AG10803 (cell line): ENCODE data around the gene TBC1D8.

Source experiments
- DNase-seq: peaks from one replicate; pipeline ENCODE4 v3.0.0; 2010; ENCODE audit warnings: low read depth
- H3K4me3 ChIP-seq: 2 replicates; pipeline ENCODE4 v1.5.1; 2011; ENCODE audit warnings: mild to moderate bottlenecking, low read length, control low read depth
- TF ChIP-seq, protein P1 (sequence below): conservative IDR thresholded peaks from 2 replicates; pipeline ENCODE4 v1.5.1; 2011; ENCODE audit warnings: mild to moderate bottlenecking, low read length, control low read depth, inconsistent platforms

Gene TBC1D8

DNA sequence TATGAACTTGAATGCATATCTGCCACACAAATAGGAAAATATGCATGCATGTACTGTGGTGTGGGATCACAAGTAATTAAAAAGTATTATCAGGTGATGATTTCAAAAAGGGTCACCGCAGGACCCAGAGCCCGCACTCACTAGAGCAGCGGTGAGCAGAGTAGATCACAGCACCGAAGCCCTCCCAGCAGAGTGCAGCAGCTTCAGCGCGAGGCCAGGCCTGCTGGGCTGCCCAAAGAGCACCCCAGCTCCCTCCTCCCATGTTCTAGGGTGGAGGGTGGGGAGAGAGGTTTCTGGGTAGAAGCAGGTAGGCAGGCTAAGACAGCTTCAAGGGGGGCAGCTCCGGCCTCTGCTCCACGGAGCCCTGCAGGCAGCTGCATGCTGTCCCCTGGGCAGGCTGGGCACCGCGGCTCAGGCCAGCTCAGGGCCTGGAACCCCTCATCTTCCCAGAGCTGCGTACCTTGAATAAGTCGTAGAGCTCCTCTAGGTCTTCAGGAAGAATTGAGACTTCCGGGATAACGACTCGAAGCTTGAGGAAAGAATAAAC is 124.2 kb downstream of the TBC1D8 start:
- no peak overlapping the region for H3K4me3 ChIP-seq

DNA sequence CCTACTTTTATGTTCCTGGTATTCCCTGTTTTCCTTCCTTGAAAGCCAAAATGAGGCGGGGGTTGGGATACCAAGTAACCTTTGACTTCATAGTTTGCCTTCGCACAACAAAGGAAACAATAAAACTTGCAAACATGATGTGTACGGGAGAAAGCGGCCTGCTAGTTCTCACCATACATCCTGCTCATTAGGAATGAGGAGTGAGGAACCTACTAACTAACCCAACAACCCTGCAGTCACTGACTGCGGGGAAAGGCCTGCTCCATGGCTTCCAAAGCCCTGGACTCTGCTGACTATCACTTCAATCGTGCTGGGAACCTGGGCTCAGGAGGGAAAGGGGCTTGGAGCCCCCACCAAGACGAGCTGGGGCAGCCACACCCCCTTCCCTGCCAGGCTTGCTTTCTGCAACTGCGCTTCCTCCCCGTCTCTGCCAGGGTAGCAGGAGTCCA is 124.9 kb downstream of the TBC1D8 start:
- no peak for DNase-seq
- TF ChIP-seq, protein P1, sequence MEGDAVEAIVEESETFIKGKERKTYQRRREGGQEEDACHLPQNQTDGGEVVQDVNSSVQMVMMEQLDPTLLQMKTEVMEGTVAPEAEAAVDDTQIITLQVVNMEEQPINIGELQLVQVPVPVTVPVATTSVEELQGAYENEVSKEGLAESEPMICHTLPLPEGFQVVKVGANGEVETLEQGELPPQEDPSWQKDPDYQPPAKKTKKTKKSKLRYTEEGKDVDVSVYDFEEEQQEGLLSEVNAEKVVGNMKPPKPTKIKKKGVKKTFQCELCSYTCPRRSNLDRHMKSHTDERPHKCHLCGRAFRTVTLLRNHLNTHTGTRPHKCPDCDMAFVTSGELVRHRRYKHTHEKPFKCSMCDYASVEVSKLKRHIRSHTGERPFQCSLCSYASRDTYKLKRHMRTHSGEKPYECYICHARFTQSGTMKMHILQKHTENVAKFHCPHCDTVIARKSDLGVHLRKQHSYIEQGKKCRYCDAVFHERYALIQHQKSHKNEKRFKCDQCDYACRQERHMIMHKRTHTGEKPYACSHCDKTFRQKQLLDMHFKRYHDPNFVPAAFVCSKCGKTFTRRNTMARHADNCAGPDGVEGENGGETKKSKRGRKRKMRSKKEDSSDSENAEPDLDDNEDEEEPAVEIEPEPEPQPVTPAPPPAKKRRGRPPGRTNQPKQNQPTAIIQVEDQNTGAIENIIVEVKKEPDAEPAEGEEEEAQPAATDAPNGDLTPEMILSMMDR: no peak
- no peak overlapping the region for H3K4me3 ChIP-seq

More for the DNA sequence above, 124.2 kb downstream of the TBC1D8 start:
- DNase-seq: no peak
- TF ChIP-seq, protein P1: no peak

DNA sequence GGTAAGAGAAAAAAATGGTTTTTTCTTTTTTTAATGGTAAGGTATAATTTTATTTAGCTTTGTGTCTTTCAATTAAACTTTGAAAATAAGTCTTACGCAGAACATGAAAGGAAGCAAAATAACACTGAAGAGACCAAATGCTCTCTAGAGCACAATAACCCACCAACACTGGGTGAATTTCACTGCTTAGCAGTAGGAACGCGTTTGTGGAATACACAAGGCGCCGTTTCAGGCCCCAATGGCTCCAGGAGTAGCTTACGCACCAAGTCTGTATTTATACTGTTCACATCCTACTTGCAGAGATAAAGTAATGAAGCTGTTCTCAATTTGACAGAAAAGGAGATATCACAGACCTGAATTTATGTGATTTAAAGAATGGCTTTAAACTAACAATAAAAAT is 125.6 kb downstream of the TBC1D8 start:
- TF ChIP-seq, protein P1: no peak
- no peak for DNase-seq
- H3K4me3 ChIP-seq: no peak overlapping the region

GRCh38 chr2:101023327-101024107 is 127.7 kb downstream of the TBC1D8 start:
- TF ChIP-seq, protein P1: no peak
- no peak overlapping the region for H3K4me3 ChIP-seq
- no peak for DNase-seq

GRCh38 chr2:101022221-101022620 is 129.0 kb downstream of the TBC1D8 start:
- no peak for DNase-seq
- TF ChIP-seq, protein P1: no peak
- H3K4me3 ChIP-seq: no peak overlapping the region

DNA sequence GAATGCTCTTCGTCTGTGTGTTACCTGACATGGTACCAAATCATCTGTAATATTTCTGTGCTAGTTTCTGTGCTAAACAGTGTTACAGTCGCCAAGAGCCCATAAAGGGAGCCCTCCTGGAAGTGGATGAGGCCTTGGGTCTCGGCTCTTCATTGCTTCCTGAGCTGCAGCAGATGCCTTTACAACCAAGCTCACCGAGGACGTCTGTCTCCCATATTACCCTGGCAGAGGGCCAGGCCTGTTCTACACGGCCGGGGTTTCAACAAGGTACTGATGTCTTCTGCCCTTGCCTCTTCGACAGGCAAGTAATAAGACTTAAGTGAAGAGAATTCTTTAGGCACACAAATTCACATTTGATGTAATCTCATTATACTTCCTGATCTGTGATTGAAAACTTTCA is 132.2 kb downstream of the TBC1D8 start:
- DNase-seq: no peak
- H3K4me3 ChIP-seq: no peak overlapping the region
- TF ChIP-seq, protein P1: no peak

- no peak for DNase-seq
- H3K4me3 ChIP-seq: no peak overlapping the region
- TF ChIP-seq, protein P1: no peak
These were observed 133.8 kb downstream of the TBC1D8 start for GRCh38 chr2:101017371-101017770.
